ENCODE data around the gene GOLGA8J.
"Not testable (repeated sequence)": the region's sequence is repeated elsewhere in the genome, so short reads cannot be mapped to it uniquely, and the experiment has no call there.

Gene GOLGA8J

DNA sequence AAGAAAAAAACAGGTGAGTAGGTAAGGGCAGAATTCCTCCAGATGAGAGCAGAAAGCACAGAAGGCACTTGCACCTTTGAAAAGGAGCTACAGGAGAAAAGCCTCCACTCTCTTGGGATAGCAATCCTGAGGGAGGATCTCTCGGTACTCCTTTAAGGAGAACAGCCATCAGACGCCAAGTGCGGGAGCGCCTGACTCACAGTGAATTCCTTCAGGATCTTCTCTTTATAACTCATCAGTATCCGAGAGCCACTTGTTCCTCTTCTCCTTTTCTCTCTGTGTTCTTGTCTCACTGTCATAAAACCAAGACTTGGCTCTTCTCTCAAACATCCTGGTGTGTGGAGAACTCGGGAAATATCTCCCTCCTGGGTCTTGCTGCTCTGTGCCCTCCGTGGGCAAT, 10.1 kb upstream of the GOLGA8J start:
- FAIRE-seq: no peak
- DNase-seq (ENCODE audit: low spot score): no peak

DNA sequence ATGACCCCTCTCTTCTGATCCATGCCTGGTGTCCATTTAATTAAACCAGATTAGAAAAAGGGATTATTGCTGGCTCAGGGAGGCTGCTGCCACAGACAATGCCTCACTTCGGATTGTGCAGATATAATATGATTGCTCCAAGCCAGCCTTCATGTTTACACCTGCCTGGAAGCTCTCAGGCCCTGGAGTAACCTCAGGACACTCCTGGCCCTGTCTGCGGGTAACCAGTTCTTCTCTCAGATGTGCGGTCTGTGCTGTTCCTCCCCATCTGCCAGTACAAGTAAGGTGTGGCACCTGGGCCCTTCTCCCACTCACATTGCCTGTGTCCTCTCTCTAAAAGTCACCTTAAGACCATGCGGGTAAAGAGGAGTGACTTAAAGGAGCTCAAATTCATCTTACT, 8.8 kb upstream of the GOLGA8J start:
- DNase-seq (ENCODE audit: low spot score) (no peak), FAIRE-seq (no peak)

DNA sequence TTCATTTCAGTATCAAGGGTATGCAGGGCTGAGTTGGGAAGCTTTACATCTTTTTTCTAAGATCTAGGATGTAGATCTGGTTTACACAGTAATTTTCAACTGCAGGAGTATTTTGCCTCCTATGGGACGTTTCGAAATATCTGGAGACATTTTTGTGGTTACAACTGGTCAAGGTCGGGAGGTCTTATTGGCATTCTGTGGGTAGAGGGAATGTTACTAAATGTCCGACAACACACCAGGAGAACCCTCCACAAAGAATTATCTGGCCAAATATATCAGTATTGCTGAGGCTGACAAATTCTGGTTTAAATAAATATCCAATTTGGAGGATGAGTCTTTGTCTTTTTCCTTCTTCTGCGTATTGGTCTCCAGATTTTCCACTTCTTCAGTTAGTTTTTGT, 1.9 kb upstream of the GOLGA8J start:
- FAIRE-seq: peak; percentile 93

DNA sequence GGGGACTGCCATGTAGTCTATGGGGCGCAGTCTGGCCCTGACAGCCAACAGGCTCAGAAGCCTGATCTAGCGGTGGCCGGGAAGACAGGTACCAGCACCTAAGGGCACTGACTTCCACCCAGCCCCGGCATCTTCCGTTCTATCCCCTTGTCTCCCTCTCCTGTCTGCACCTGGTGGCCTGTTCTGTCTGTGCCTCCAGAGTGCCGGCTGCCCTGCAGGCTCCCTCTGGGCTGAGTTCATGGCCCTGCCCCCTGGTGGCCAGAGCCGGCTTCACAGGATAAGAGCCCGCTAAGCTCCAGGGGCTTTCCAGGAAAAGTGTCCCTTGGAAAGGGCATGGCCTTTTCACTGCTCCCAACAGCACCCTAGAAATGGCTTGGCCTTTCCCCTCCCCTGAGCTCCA, 15.1 kb downstream of the GOLGA8J start:
- DNase-seq (ENCODE audit: low spot score); FAIRE-seq: not testable (repeated sequence)

More for the DNA sequence above, 1.9 kb upstream of the GOLGA8J start:
- DNase-seq (ENCODE audit: low spot score): peak; percentile 75

DNA sequence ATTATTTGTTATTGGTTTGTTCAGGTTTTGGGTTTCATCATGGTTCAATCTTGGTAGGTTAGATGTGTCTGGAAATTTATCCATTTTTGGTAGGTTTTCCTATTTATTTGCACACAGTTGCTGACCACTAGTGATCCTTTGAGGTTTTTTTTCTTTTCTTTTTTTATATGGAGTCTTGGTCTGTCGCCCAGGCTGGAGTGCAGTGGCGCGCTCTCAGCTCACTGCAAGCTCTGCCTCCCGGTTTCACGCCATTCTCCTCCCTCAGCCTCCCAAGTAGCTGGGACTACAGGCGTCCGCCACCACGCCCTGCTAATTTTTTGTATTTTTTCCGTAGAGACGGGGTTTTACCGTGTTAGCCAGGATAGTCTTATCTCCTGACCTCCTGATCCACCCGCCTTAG, 20.1 kb downstream of the GOLGA8J start:
- not testable (repeated sequence) for DNase-seq (ENCODE audit: low spot score); FAIRE-seq

DNA sequence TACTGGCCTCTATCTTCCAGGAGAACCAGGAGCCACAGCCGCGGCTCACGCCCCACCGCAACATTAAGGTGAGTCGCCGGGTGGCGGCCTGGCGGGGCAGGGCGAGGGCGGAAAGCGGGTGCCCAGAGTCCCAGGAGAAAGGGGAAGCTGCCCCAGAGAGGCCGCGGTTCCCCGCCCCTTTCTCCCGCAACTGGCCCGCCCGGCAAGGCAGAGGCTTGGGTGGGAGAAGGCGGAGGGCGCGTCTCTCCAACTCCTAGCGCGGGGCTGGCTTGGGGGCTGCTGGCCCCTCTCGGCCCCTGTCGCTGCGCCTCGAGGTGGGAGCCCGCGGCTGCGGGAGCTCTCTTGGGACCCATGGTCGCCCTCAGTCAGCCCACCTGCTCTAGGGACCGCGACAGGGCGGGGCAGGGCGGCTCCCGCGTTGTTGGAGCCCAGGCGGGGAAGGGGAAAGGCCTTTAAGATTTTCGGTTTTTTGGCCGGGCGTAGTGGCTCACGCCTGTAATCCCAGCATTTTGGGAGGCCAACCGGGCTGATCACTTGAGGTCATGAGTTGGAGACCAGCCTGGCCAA, 21.3 kb downstream of the GOLGA8J start:
- FAIRE-seq; DNase-seq (ENCODE audit: low spot score): not testable (repeated sequence)

DNA sequence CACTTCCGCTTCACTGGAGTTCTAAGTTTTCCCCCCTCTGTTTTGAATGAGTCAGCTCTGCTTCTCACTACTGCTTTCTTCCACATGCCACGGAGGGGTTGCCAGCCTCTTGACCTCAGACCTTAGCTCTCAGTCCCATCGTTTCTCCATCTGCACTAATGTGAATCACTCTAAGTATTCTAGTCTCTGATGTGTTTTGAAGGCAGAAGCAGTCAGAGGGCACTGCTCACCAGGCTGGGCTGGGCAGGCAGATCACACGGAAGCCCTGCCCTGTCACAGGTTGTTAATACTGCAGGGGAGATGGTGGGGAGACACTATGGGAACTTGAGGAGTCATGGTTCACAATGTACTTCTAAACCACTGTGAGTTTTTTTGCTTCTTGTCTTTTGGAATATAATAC, 27.8 kb downstream of the GOLGA8J start:
- peak; percentile 95 for FAIRE-seq

DNA sequence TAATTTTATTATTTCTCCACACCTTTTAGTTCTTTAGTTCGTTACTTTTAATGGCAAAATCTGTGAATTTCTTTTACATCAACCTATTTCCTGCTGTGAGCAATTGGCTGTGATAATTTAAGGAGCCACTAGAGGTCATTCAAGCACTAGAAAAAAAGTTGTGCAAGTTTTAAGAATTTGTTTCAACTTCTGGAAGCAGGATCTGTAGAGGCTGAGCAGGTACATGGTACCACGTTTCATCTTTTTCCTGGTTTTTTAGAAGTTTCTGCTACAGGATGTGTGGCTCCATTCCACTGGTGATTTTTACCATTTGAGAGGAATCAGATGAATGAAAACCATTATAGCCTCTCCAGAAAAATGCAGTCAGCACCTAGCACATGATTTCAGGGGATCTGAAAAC, 47.3 kb downstream of the GOLGA8J start:
- peak; percentile 52 for FAIRE-seq
- peak; percentile 1 for DNase-seq (ENCODE audit: low spot score)

More for the DNA sequence above, 27.8 kb downstream of the GOLGA8J start:
- not testable (repeated sequence) for DNase-seq (ENCODE audit: low spot score)

DNA sequence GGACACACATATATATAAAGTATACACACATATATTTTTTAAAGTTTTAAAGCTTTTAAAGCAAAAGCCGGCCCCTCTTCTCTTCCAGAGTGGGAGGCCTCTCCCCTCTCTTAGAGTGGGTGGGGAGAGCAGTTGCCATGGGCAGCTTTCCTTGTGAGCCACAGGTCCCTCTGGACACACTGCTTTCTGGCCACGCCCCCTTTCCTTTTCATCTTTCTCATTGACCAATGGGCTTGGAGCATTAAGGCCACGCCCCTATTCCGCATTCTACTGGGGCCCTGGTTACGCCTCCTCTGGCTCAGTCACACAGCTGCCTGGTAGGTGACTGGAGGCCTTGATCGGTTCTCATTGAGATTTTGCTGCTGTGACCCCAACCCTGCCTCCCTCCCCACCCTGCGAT, 52.0 kb downstream of the GOLGA8J start, which contains the start of gene GOLGA8T:
Gene GOLGA8T, plus strand, starts transcription at position 301 of the 400 bp plus-strand sequence. Its CDS starts 98 bp downstream, at position 399.
- FAIRE-seq; DNase-seq (ENCODE audit: low spot score): not testable (repeated sequence)

Measured in RCC 7860 (cell line).